Nephron progenitor cell (in vitro differentiated cells): ENCODE measurements around the gene FOXA3.

ENCODE experiments used
- DNase-seq: peaks from one replicate; pipeline ENCODE4 v3.0.0; 2021
- H3K27ac Mint-ChIP-seq: 2 replicates; pipeline ENCODE4 v1.8.0; 2021; ENCODE audit warnings: mild to moderate bottlenecking, moderate library complexity, mixed read lengths
- H3K27me3 Mint-ChIP-seq: 2 replicates; pipeline ENCODE4 v1.8.0; 2021; ENCODE audit warnings: mild to moderate bottlenecking, low read depth, mixed read lengths; ENCODE audit not compliant: poor library complexity
- H3K36me3 Mint-ChIP-seq: 2 replicates; pipeline ENCODE4 v1.8.0; 2021; ENCODE audit warnings: low read depth, mixed read lengths
- H3K4me1 Mint-ChIP-seq: 2 replicates; pipeline ENCODE4 v1.8.0; 2021; ENCODE audit warnings: mixed read lengths
- H3K4me3 Mint-ChIP-seq: 2 replicates; pipeline ENCODE4 v1.8.0; 2021; ENCODE audit warnings: mild to moderate bottlenecking, moderate library complexity, mixed read lengths
- H3K9me3 Mint-ChIP-seq: 2 replicates; pipeline ENCODE4 v1.8.0; 2021; ENCODE audit warnings: mild to moderate bottlenecking, moderate library complexity, mixed read lengths
- TF ChIP-seq, protein P1 (sequence below): fragments of 200-600 bp; sonication (generic); IDR thresholded peaks from 2 replicates; pipeline ENCODE4 v1.5.0; 2021; ENCODE audit warnings: antibody characterized with exemption

The FOXA3 gene

DNA sequence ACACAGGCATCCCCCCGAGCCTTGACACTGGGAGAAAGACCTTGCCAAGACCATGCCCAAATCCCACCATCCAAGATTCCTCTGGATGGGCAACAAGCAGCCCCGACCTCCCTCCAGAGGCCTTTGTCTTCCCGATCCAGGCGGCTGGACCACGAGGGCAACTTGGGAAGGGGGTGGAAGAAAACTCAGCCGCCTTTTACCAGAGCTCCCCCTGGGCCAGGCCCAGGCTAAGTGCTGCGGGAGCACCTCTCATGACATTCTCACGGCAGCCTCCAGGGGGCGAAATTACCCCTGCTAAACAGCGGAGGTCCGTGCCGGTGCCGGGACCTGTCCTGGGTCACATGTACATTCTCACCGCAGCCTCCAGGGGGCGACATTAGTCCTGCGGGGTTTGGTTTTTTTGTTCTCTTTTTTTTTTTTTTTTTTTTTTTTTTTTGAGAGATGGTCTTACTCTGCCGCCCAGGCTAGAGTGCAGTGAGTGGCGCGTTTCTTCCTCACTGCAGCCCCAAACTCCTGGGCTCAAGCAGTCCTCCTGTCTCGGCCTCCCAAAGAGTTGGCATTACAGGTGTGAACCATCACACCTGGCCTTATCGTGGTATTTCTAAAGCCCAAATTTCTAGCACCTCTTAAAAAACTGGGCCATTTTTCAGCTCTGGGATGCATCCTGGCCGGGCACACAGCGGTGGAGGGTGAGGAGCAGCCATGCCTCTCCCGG, 47.0 kb upstream of the FOXA3 start:
- Mint-ChIP-seq H3K4me3 (peak overlapping the region; percentile 72), H3K4me1 (peaks cover 53% of the 10 kb centered on the region), H3K27me3 (peaks cover 6% of the 10 kb centered on the region), H3K9me3 (no peaks in the 10 kb centered on the region), H3K36me3 (peaks cover 8% of the 10 kb centered on the region), H3K27ac (no peak overlapping the region)
- TF ChIP-seq, protein P1, sequence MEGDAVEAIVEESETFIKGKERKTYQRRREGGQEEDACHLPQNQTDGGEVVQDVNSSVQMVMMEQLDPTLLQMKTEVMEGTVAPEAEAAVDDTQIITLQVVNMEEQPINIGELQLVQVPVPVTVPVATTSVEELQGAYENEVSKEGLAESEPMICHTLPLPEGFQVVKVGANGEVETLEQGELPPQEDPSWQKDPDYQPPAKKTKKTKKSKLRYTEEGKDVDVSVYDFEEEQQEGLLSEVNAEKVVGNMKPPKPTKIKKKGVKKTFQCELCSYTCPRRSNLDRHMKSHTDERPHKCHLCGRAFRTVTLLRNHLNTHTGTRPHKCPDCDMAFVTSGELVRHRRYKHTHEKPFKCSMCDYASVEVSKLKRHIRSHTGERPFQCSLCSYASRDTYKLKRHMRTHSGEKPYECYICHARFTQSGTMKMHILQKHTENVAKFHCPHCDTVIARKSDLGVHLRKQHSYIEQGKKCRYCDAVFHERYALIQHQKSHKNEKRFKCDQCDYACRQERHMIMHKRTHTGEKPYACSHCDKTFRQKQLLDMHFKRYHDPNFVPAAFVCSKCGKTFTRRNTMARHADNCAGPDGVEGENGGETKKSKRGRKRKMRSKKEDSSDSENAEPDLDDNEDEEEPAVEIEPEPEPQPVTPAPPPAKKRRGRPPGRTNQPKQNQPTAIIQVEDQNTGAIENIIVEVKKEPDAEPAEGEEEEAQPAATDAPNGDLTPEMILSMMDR: peak; percentile 99
- peak; percentile 99 for DNase-seq

DNA sequence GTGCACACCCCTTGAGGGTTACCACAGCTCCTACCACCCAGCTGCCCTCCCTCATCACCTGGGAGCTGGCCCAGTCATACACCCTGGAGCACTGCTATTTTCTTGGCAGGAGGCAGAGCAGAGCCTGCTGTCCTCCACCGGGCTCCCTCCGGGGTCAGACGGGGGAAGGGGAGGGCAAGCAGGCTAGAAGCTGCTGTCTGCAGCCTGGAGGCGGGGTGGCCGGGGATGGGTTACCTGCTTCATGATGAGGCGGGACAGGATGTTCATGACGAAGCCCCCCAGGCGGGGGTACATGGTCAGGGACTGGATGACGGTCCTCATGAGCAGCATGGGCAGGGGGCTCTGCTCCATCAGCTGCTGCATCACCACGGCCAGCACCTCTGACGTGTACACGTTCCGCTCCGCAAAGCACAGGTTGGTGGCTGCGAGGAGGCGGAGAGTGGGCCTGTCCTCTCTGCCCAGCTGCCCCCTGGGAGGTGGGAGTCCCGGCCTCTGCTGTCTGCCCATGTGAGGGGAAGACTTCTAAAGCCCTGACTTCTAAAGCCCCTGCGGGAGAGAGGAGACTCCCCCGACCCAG, 46.3 kb upstream of the FOXA3 start:
- TF ChIP-seq, protein P1: no peak
- DNase-seq: no peak
- H3K27me3 Mint-ChIP-seq: peaks cover 6% of the 10 kb centered on the region
- H3K4me1 Mint-ChIP-seq: peaks cover 53% of the 10 kb centered on the region
- H3K27ac Mint-ChIP-seq: no peak overlapping the region
- peaks cover 10% of the 10 kb centered on the region for H3K36me3 Mint-ChIP-seq
- no peak overlapping the region for H3K4me3 Mint-ChIP-seq
- H3K9me3 Mint-ChIP-seq: no peaks in the 10 kb centered on the region

DNA sequence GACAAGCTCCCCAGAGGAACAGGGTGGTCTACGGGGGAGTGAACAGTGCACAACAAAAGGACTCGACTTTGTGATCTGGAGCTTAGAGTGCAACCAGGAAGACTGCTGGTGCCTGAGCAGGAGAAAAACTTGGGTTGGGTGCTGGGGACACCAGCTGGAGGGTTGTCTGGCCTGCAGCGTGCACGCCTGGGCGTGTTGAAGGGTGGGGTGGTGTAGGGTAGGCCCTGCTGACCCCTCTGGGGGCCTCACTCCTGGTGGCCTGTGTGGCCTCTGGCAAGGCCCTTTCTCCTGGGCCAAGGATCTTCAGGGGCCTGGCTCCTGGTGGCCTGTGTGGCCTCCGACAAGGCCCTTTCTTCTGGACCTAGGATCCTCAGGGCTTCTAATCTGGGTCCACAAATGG, 44.4 kb upstream of the FOXA3 start:
- H3K36me3 Mint-ChIP-seq: peaks cover 25% of the 10 kb centered on the region
- peaks cover 46% of the 10 kb centered on the region for H3K4me1 Mint-ChIP-seq
- TF ChIP-seq, protein P1: no peak
- no peaks in the 10 kb centered on the region for H3K27me3 Mint-ChIP-seq
- no peaks in the 10 kb centered on the region for H3K9me3 Mint-ChIP-seq
- no peak for DNase-seq
- H3K27ac Mint-ChIP-seq: no peak overlapping the region
- no peak overlapping the region for H3K4me3 Mint-ChIP-seq

DNA sequence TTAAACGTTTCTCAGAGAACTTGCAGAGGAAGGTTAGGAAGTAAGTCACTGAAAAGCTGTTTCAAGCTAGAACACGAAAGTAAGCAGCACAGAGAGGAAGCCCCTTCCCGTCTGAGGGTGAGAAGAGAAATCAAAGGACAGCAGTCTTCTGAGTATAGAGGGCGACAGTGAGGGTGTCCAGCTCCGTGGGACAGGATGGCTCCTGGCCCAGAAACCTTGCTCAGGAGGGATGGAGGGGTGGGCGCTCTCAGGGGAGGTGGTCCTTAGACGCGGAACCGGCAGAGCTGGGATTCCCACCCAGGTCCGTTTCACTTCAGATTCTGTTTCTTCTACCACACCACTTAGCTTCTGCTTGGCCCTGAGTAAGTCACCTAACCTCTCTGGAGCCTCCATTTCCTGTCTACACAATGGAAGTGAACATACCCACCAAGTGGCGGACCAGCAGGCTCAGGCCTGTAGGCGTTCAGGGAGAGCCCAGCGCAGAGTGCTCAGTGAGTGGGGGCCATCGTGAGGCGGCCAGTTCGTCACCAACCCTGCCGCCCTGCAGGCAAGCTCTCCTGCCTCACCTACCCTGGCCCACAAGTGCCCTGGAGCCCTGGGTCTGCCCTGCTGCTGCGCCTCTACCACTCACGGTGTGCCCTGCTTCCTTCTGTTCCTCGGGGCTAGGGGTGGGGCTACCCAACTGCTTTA, 43.6 kb upstream of the FOXA3 start:
- peaks cover 46% of the 10 kb centered on the region for H3K4me1 Mint-ChIP-seq

DNA sequence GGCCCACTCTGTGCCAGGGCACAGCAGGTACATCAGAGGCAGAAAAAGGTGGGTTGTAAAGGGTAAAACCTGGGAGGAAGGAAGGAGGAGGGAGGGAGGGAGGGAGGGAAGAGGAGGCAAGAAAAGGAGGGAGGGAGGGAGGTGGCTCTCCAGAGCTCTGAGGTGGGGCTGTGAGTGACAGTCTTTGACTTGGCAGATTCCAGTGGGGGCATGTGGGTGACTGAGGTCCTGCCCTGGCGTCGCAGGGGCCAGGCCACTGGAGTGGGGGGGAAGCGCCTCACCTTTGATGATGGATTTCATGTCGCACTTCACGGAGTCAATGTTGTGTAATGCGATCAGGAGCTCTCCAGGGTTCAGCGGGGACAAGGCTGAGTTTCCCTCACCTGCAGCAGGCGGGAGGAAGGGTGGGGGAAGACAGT, 43.0 kb upstream of the FOXA3 start:
- Mint-ChIP-seq H3K36me3 (peaks cover 26% of the 10 kb centered on the region), H3K27ac (peak overlapping the region; percentile 98), H3K9me3 (no peaks in the 10 kb centered on the region), H3K4me3 (no peak overlapping the region), H3K27me3 (no peaks in the 10 kb centered on the region), H3K4me1 (peaks cover 46% of the 10 kb centered on the region)
- TF ChIP-seq, protein P1: no peak
- no peak for DNase-seq

More for the DNA sequence above, 43.6 kb upstream of the FOXA3 start:
- DNase-seq: no peak
- TF ChIP-seq, protein P1: no peak
- Mint-ChIP-seq H3K4me3 (no peak overlapping the region), H3K27ac (peak overlapping the region; percentile 72), H3K9me3 (no peaks in the 10 kb centered on the region), H3K27me3 (no peaks in the 10 kb centered on the region), H3K36me3 (peaks cover 26% of the 10 kb centered on the region)
